GM08714 (cell line): Measurements from ENCODE around the gene MSH6.
A peak's percentile ranks its signal among the peaks of the same experiment; 100 is the strongest.

Source experiments
- H3K4me3 ChIP-seq: fragments of 200-500 bp; sonication (Bioruptor generic); 2 replicates; pipeline ENCODE4 v1.5.1; 2014; ENCODE audit warnings: mild to moderate bottlenecking, low read length, inconsistent platforms
- ZNF274 ChIP-seq: IDR thresholded peaks from 2 replicates; pipeline ENCODE4 v1.6.1; 2012; ENCODE audit warnings: mild to moderate bottlenecking, low read depth, low read length

The MSH6 gene

GRCh38 chr2:47782671-47783485 is at the start of gene MSH6:
Gene MSH6 (plus strand): TSS chr2:47783145. CDS start chr2:47783234, 89 bp downstream.
- H3K4me3 ChIP-seq = peak within 1 kb of the TSS; percentile 86
- TF ChIP-seq ZNF274 = no peak

GRCh38 chr2:47735136-47735869 is 47.6 kb upstream of the MSH6 start:
- H3K4me3 ChIP-seq = no peak overlapping the region
- no peak for TF ChIP-seq ZNF274

GRCh38 chr2:47735912-47736311 is 47.0 kb upstream of the MSH6 start:
- no peak overlapping the region for H3K4me3 ChIP-seq
- no peak for TF ChIP-seq ZNF274

- no peak for TF ChIP-seq ZNF274
- H3K4me3 ChIP-seq = no peak overlapping the region
These were observed 45.6 kb upstream of the MSH6 start for GRCh38 chr2:47737191-47737975.

GRCh38 chr2:47738331-47738730 is 44.6 kb upstream of the MSH6 start:
- no peak for TF ChIP-seq ZNF274
- no peak overlapping the region for H3K4me3 ChIP-seq

GRCh38 chr2:47741101-47741500 is 41.8 kb upstream of the MSH6 start:
- TF ChIP-seq ZNF274 = no peak
- H3K4me3 ChIP-seq = no peak overlapping the region

- H3K4me3 ChIP-seq = no peak overlapping the region; the same call in 1 of the 2 replicates
- no peak for TF ChIP-seq ZNF274
These were observed 41.3 kb upstream of the MSH6 start for GRCh38 chr2:47741637-47742036.

GRCh38 chr2:47744074-47744473 is 38.9 kb upstream of the MSH6 start:
- TF ChIP-seq ZNF274 = no peak
- H3K4me3 ChIP-seq = no peak overlapping the region

GRCh38 chr2:47747878-47748277 is 35.1 kb upstream of the MSH6 start:
- no peak for TF ChIP-seq ZNF274
- no peak overlapping the region for H3K4me3 ChIP-seq

GRCh38 chr2:47751856-47752414 is 31.0 kb upstream of the MSH6 start:
- H3K4me3 ChIP-seq = no peak overlapping the region
- no peak for TF ChIP-seq ZNF274

- H3K4me3 ChIP-seq = no peak overlapping the region
- no peak for TF ChIP-seq ZNF274
These were observed 15.5 kb upstream of the MSH6 start for GRCh38 chr2:47767497-47767844.

- no peak for TF ChIP-seq ZNF274
- H3K4me3 ChIP-seq = no peak overlapping the region
These were observed 14.9 kb upstream of the MSH6 start for GRCh38 chr2:47767880-47768609.

- H3K4me3 ChIP-seq = no peak overlapping the region
- no peak for TF ChIP-seq ZNF274
These were observed 13.6 kb upstream of the MSH6 start for GRCh38 chr2:47769318-47769717.
